Liver (tissue), 9 donors: ENCODE data around the gene GARIN5A. TPM values are rescaled to one million over a fixed set of nuclear protein-coding genes. Genes with fewer than 3 reads are reported as not detected.

Experiments
- DNase-seq: peaks from one replicate; pipeline ENCODE4 v3.0.0-alpha.2; 2017; ENCODE audit warnings: low spot score
- H3K27ac ChIP-seq, 2 donors: one replicate each; pipeline ENCODE4 v1.7.0; 2013; ENCODE audit warnings: inconsistent platforms in 2 of 2, low read length in 2 of 2, control low read depth in 1 of 2, low read depth in 1 of 2, mild to moderate bottlenecking in 1 of 2
- H3K27me3 ChIP-seq, 4 donors: one replicate each; pipeline versions ENCODE4 v1.6.1 to v1.7.0; 2013; ENCODE audit warnings: low read length in 3 of 4, inconsistent platforms in 1 of 4, mild to moderate bottlenecking in 1 of 4, moderate library complexity in 1 of 4; ENCODE audit not compliant: control insufficient read depth in 4 of 4, insufficient read depth in 4 of 4
- H3K36me3 ChIP-seq, 4 donors: one replicate each; pipeline versions ENCODE4 v1.6.1 to v1.7.0; 2013; ENCODE audit warnings: low read length in 3 of 4, mild to moderate bottlenecking in 3 of 4, low read depth in 1 of 4, moderate library complexity in 1 of 4; ENCODE audit not compliant: control insufficient read depth in 4 of 4, insufficient read depth in 3 of 4
- H3K4me1 ChIP-seq, 4 donors: one replicate each; pipeline versions ENCODE4 v1.6.1 to v1.7.0; 2013; ENCODE audit warnings: low read length in 3 of 4, mild to moderate bottlenecking in 3 of 4, moderate library complexity in 1 of 4; ENCODE audit not compliant: control insufficient read depth in 4 of 4, insufficient read depth in 4 of 4
- H3K4me3 ChIP-seq, 3 donors: one replicate each; pipeline versions ENCODE4 v1.6.1 to v1.7.0; 2013; ENCODE audit warnings: low read length in 3 of 3, control low read depth in 1 of 3, low read depth in 1 of 3, mild to moderate bottlenecking in 1 of 3
- H3K9ac ChIP-seq, 2 donors: one replicate each; pipeline ENCODE4 v1.7.0; 2013; ENCODE audit warnings: low read length in 2 of 2, mild to moderate bottlenecking in 2 of 2, moderate library complexity in 2 of 2, control low read depth in 1 of 2, low read depth in 1 of 2
- H3K9me3 ChIP-seq, 4 donors: one replicate each; pipeline versions ENCODE4 v1.6.1 to v1.7.0; 2013; ENCODE audit warnings: low read length in 3 of 4; ENCODE audit not compliant: control insufficient read depth in 4 of 4
- ATF3 ChIP-seq: IDR thresholded peaks from 2 replicates; pipeline ENCODE4 v1.6.1; 2016; ENCODE audit warnings: antibody characterized with exemption
- CTCF ChIP-seq: fragments of 150-350 bp; IDR thresholded peaks from 2 replicates; pipeline ENCODE4 v1.5.1; 2017; ENCODE audit warnings: improper control_type of control experiment, low read depth, low read length; ENCODE audit not compliant: missing input control
- EGR1 ChIP-seq, 2 donors: IDR thresholded peaks; 2 replicates each; pipeline ENCODE4 v1.6.1; 2016 to 2018; ENCODE audit warnings: antibody characterized with exemption in 2 of 2, low read depth in 2 of 2
- FOXA1 ChIP-seq: IDR thresholded peaks from 2 replicates; pipeline ENCODE4 v1.6.1; 2016; ENCODE audit warnings: antibody characterized with exemption
- FOXA2 ChIP-seq: IDR thresholded peaks from 2 replicates; pipeline ENCODE4 v1.6.1; 2016; ENCODE audit warnings: antibody characterized with exemption
- GABPA ChIP-seq, 2 donors: IDR thresholded peaks in 1 of 2; conservative IDR thresholded peaks in 1 of 2; 2 replicates each; pipeline ENCODE4 v1.6.1; 2016; ENCODE audit warnings: antibody characterized with exemption in 2 of 2, mild to moderate bottlenecking in 1 of 2, moderate library complexity in 1 of 2
- HNF4A ChIP-seq, 2 donors: conservative IDR thresholded peaks; 2 replicates each; pipeline ENCODE4 v1.6.1; 2016; ENCODE audit warnings: antibody characterized with exemption in 2 of 2, mild to moderate bottlenecking in 2 of 2
- HNF4G ChIP-seq: IDR thresholded peaks from 2 replicates; pipeline ENCODE4 v1.6.1; 2016; ENCODE audit warnings: antibody characterized with exemption
- JUND ChIP-seq, 2 donors: IDR thresholded peaks; 2 replicates each; pipeline ENCODE4 v1.6.1; 2016; ENCODE audit warnings: antibody characterized with exemption in 2 of 2
- RAD21 ChIP-seq, 2 donors: IDR thresholded peaks; 2 replicates each; pipeline ENCODE4 v1.6.1; 2016; ENCODE audit warnings: antibody characterized with exemption in 2 of 2, mild to moderate bottlenecking in 2 of 2
- REST ChIP-seq: IDR thresholded peaks from 2 replicates; pipeline ENCODE4 v1.6.1; 2016; ENCODE audit warnings: antibody characterized with exemption, mild to moderate bottlenecking
- RXRA ChIP-seq, 2 donors: IDR thresholded peaks; 2 replicates each; pipeline ENCODE4 v1.6.1; 2017 to 2018; ENCODE audit warnings: antibody characterized with exemption in 2 of 2, mild to moderate bottlenecking in 1 of 2
- SP1 ChIP-seq: IDR thresholded peaks from 2 replicates; pipeline ENCODE4 v1.6.1; 2018; ENCODE audit warnings: antibody characterized with exemption, mild to moderate bottlenecking
- TAF1 ChIP-seq: conservative IDR thresholded peaks from 2 replicates; pipeline ENCODE4 v1.6.1; 2016; ENCODE audit warnings: antibody characterized with exemption, mild to moderate bottlenecking
- WGBS: extraction: QIAGEN DNeasy Blood & Tissue Kit; methylation state at CpG from one replicate; pipeline ENCODE4 v1.1.7; 2013; 5-methylcytosine and 5-hydroxymethylcytosine counted together
- polyA plus RNA-seq, 2 donors: library from polyadenylated mRNA; stranded (reverse) in 1 of 2; unstranded in 1 of 2; fragments of 200-250 nt in 1 of 2; fragments of >200 nt in 1 of 2; fragmentation: Nextera tagmentation in 1 of 2; extraction: Ambion mirVana in 1 of 2; gene quantifications; one replicate each; pipeline versions ENCODE4 v1.2.1 to v1.2.3, GENCODE V29; 2013 to 2015
- total RNA-seq, 2 donors: library from RNA; depleted of rRNA; stranded (reverse); fragments of >200 nt; gene quantifications; one replicate each; pipeline ENCODE4 v1.2.3, GENCODE V29; 2014
- donor health status: healthy.
- donor health status: healthy.
- donor health status: healthy.
- donor health status: healthy.
- donor health status: healthy.

GARIN5A gene
- total and polyA plus RNA-seq, 4 donors = 0.42 to 1.7 (median 1.1) TPM

- H3K27ac ChIP-seq = no peak overlapping the region
- no peaks in the 10 kb centered on the region for H3K36me3 ChIP-seq
- no peaks in the 10 kb centered on the region for H3K4me1 ChIP-seq
- TF ChIP-seq JUND (IDR thresholded peaks at IDR 0.05) (no peak), GABPA (IDR thresholded peaks at IDR 0.05 in 1 of 2, conservative IDR thresholded peaks at IDR 0.05 in 1 of 2) (no peak), FOXA1 (no peak), TAF1 (no peak), CTCF (no peak)
- H3K4me3 ChIP-seq = no peak overlapping the region
- H3K27me3 ChIP-seq = no peaks in the 10 kb centered on the region
- no peak for DNase-seq
- no peak overlapping the region for H3K9ac ChIP-seq
- H3K9me3 ChIP-seq = no peaks in the 10 kb centered on the region
- WGBS = 82% methylated on average over 11 of the region's 11 CpGs
Measured at GRCh38 chr19:50466706-50467039, 10.0 kb downstream of the GARIN5A start.

GRCh38 chr19:50465986-50466705, 10.5 kb downstream of the GARIN5A start:
- no peak for TF ChIP-seq HNF4G
- no peak for TF ChIP-seq SP1
- no peak for TF ChIP-seq ATF3
- TF ChIP-seq GABPA (IDR thresholded peaks at IDR 0.05 in 1 of 2, conservative IDR thresholded peaks at IDR 0.05 in 1 of 2) = no peak
- TF ChIP-seq EGR1 (IDR thresholded peaks at IDR 0.05; ENCODE audit: low read depth in 2 of 2) = no peak
- no peak for TF ChIP-seq REST
- TF ChIP-seq RAD21 (IDR thresholded peaks at IDR 0.05) = no peak
- TF ChIP-seq HNF4A (conservative IDR thresholded peaks at IDR 0.05) = no peak
- no peak for TF ChIP-seq JUND (IDR thresholded peaks at IDR 0.05)
- no peak for TF ChIP-seq TAF1
- TF ChIP-seq RXRA (IDR thresholded peaks at IDR 0.05) = no peak
- no peak for TF ChIP-seq FOXA1
- no peak for TF ChIP-seq FOXA2
- H3K9ac ChIP-seq = no peak overlapping the region
- DNase-seq = no peak
- no peak overlapping the region for H3K4me3 ChIP-seq
- WGBS = 72% methylated on average over 29 of the region's 29 CpGs
- H3K27me3 ChIP-seq = no peaks in the 10 kb centered on the region
- no peaks in the 10 kb centered on the region for H3K4me1 ChIP-seq
- no peaks in the 10 kb centered on the region for H3K36me3 ChIP-seq
- no peak overlapping the region for H3K27ac ChIP-seq
- no peaks in the 10 kb centered on the region for H3K9me3 ChIP-seq
